ENCODE measurements around the gene FAM163B.
"Not testable (repeated sequence)": the region's sequence is repeated elsewhere in the genome, so short reads cannot be mapped to it uniquely, and the experiment has no call there.

FAM163B gene

DNA sequence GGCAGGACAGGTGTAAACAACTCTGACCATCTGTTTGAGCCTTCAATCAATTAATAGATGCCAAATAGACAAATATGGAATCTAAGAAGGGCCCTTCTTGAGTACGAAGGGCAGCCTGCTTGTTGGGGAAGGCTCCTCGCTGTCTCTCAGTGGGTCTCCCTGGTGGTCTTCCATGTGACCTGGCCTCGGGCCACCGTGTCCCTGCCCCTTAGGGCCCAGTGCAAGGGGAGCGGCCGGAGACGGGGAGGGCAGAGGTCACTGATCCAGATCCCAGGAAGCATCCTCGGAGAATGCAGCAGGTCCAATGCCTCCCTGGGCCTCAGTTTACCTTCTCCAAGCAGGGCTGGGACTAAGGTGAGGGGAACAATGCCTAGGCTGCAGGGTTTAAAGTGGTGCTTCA is 29.5 kb upstream of the FAM163B start:
- no peak for DNase-seq

DNA sequence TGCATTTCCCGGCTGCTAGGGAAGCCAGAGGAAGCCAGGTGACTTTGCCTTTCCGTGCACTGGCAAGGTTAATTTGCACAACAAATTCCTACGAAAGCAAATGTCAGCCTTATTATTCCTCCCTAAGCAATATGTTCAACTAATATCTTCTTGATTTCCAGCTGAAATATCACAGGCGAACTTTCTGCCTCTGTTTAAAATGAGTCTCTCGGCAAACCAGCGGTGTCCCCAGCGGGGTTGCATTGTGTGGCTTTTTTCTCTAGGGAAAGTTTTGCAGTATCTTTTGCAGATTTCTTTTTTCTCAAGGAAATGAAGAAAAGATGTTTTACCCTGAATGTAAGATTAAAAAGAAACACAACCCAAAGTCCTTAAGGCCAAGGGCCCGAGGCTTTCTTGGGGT is 28.9 kb upstream of the FAM163B start:
- DNase-seq: no peak

DNA sequence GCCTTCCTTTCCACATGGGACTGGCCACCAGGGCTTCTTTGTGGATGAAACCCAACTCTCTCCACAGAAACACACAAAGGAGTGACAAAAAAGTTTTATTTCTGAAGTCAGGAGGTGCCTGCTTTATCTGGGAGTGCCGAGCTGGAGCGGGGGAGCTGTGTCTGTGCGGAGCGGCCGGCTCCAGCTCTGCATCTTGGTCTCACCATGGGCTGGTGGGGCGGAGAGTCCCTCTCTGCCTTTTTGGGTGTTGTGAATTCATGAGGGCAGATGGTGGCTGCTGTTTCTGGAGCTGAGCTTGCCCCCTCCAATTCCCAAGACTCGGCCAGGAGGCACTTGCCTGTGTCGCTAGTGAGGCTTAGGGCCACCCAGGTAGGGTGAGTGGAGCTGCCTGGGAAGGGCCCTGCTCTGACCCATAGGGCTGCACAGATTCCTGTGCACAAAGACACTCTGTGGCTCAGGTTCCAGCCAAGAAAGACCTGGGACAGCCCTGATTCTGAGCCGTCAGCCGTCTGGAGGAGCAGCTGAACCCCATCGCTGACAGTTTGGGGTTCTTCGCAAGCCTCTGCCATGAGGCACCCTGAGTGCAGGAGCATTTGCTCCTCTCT is 28.4 kb upstream of the FAM163B start:
- no peak for DNase-seq

DNA sequence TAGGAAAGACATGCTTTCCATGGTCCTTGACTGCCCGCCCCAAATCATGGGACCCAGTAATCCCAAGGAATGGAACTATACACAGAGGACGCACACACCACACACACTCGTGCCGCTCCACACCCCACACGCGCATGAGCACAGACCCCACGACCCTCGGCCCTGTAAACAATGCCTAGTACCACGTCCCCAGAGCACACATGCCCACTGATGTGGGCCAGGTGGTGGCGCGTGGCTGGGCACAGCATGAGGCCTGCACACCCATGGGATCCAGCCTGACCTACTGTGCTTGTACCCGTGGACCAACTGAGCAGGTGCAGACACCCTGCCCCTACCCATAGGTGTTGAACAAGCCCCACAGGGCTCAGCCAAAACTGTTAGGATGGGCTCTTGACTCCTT is 27.7 kb upstream of the FAM163B start:
- DNase-seq: no peak

DNA sequence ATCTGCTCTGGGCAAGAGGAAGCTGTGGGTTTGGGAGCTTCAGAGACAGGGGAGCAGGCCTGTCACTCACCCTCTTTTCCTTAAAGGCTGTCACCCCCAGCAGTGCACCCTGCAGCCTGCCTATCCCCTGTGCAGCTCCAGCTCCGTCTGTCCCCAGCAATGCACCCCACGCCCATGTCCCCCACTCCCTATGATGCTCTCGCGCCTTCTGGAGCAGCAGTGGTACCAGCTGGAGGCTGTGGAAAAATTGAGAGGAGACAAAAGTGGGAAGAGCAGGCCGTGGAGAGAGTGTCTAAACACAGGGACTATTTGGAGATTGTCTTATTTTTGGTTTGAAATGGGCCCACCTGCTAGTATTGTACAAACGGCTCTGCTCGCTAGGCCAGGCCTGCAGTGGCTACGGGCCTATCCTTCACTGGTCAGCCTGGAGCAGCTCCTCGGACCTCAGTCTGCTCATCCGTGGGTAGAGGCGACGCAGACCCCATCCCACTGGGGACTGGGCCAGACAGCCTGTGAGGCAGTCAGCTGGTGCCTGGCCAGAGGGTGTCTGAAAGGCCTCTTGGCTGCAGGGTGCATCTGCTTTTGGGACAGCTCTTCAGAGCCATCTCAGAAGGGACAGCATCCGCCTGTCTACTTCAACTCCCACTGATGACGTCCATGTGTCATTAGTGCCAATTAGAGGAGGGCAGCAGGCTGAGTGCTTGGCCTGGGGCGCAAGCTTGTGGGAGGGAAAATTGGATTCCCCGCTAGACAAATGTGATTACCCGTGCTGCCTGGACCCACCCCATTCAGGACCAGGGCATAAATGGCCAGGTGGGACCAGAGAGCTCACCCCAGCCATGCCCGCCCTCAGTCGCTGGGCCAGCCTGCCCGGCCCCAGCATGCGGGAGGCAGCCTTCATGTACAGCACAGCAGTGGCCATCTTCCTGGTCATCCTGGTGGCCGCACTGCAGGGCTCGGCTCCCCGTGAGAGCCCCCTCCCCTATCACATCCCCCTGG is 26.6 kb upstream of the FAM163B start, which contains the start of gene DBH:
TSS of gene DBH (plus strand) at position 831 of the 999 bp plus-strand sequence. CDS start at position 840, 9 bp downstream.
- no peak for DNase-seq

DNA sequence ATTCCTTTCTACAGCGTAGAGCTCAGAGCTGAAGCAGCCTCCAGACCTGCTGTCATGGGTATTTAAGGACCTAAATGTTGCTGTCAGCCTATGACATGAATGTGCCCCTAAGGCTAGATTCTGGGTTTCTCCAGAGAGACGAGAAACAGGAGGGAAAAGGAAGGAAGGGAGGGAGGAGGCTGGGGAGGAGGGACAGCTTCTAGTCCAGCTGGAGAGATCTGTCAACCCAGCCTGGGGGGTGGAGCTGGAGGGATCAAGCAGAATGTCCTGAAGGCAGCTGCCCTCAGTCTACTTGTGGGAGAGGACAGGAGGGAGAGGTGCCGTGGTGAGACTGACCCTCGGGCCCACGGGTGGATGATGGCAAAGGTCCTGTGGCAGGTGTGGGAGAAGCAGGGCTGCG is 25.9 kb upstream of the FAM163B start:
- DNase-seq: no peak

DNA sequence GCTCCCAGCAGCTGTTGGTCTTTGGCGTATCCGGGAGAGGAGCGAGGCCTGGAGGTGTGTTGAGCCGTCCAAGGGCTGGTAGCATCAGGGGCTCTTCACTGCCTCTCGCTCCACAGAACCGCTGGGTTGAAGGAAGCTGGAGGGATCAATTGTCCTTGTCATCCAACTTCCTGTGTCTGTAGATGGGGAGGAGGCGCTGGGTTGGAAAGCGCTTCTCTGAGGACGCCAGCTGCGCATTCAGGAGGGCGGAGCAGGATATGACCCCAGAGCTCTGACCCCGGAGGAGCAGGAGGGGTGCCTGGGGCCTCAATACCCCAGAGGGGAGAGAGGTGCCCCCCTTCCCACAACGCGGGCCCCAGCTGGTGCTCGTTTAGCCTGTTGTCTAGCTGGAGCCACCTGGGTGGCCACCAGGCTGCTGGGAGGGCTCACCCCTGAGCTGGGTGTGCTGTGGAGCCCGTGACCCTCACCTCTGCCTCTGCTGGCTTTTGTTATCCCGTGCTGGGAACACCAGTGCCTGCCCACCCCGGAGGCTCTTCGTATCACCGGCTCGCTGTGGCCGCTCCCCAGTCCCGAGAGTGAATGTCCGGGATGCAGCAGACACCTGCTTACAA is 25.0 kb upstream of the FAM163B start:
- DNase-seq: no peak

DNA sequence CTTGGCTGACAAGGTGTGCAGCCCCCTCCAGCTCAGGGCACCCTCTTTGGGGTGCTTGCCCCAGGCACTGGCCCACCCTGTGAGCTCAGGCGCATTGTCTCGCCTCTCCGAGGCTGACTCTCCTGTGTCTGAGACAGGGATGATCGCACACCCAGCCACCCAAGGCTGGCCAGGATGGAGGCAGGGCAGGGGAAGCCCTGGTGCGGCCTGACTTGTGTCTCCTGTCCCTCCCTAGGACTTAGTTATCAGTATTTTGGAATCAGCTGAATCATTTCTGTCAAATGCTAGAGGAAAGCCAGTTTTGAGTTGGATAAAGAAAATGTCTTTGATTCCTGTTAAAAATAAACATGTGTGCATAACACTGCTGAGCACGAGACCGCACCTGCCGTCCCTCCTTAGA is 24.5 kb upstream of the FAM163B start:
- no peak for DNase-seq

DNA sequence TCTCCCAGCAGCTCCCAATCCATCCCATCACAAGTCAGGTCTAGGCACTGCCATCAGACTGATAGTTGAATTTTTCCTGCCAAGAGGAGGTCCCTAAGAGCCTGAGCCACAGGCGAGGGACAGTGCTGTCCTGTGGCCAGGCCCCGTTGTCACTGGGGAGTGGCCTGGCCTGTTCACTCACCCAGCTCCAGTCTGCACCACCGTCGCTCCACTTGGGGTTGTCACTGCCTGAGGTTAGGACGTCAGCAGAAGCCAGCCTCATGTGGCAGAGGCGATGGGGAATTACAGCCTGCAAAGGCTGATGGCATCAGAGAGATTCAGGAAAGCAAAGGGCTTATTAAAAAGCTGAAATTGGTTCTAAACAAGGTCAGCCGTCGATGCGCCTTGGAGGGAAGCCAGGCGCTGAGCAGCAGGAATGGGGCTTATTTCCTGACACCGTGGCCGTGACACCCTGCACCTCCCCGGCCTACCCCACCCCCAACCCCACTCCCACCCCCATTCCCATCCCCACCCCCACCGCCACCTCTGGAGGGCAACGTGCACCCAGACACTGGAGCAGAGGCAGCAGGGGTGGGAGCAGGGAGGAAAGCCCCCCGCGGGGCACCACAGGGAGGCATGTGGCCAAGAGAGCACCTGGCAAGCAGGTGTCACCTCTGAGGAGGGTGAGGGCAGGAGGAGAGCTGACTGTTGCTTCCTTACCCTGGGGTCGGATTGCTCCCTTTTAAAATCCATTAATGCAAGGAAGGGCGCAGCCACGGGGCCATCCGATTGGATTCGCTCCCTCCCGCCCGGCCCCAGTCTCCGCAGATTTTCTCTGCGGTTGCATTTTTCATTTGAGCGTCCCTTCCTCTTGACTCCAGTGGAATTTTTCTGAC is 23.9 kb upstream of the FAM163B start:
- no peak for DNase-seq

DNA sequence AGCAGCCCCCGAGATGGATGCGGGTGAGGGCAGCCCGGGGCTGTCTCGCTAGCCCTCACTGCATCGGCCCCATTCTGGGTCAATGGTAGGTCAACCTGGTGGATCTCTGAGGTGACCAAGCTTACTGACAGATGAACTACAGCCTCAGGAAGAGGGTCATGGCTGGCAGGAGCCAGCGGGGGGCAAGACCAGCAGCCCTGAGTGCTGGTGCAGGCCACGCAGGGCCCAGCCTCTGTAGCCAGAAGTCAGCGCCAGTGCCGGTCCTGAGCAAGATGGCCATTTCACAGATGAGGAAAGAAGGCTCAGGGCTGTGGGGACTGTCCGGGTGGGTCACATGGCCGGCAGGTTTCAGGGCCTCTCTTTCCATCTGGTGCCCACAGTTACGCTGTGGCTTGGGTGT is 21.9 kb upstream of the FAM163B start:
- DNase-seq: no peak

DNA sequence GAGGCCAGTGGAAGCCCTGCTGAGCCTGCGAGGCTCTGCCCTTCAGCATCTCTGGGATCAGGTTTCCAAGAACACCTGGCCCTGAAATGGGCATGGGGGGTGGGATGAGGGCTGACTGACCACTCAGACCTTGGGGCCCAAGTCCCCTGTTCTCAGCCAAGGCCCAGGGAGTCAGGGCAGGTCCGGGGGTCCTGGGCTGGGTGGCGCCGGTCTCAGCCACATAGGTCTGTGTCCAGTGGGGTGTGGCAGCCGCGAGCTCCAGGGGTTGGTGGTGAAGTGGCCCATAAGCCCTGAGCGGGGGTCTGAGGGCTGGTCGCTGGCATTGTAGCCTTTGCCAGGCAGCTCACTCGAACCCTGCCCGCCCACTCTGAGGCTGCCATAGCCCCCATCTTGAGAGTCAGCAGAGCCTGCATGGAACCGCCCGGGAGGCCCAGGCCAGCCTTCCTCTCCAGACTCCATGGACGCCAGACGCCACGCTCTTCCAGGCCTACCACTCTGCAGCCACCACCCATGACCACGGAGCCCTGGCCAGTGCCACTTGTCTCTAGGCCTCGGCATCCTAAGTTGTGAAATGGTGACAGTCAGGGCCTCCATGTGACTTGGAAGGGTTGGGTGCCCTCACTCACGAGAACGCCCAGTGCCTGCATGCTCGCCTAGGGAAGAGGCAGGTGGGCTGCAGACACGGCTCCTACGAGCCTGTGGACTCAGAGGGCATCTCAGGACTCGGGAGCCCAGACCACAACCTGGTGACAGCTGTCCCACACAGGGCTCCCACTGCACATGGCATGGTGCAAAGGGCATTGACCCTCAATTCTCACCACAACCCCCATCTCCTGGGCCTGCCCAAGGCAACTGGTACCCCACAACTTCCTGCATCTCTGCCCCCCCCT is 20.3 kb upstream of the FAM163B start:
- DNase-seq: no peak

DNA sequence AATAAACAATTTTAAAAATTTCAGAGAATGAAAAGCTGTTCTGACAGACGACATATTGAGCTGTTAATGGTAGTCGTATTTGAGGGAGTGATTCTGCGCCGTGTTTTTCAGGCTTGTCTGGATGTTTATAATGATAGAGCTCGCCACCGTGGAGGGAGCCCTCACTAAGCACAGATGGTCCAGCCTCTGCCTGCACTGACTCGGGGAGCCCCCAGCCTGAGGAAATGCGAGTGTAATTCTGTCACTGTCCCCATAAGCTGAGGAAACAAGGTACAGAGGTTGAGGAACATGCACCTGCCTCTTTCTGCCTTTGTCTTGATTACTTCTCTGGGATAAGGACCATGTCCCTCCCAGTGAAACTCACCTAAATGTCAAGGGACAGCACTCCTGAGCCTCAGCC is 19.6 kb upstream of the FAM163B start:
- no peak for DNase-seq

DNA sequence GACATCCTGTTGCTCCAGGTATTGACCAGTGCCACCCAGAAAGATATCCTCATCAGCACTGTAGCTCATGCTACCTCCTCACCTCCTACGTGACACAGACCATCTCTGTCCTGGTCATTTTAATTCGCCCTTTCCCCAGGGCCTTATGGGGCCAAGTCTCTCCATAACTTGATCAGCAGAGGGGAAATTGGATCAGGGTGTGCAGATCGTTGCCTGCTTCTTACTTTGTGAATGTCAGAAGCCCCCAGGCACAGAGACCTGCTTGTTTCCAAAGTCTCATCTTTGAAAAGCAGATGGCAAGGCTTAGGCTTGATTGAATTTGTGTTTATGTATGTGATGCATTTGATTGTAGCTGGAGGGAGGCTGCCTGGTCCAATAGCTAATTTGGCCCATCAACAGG is 18.2 kb upstream of the FAM163B start:
- no peak for DNase-seq

DNA sequence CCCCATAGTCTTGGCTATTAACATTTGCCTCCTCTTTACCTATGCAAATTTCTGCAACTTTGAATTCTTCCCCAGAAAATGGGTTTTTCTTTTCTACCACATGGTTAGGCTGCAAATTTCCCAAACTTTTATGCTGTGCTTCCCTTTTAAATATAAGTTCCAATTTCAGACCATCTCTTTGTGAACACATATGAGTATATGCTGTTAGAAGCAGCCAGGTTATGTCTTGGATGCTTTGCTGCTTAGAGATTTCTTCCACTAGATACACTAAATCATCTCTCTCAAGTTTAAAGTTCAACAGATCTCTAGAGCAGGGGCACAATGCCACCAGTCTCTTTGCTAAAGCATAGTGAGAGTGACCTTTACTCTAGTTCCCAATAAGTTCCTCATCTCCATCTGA is 16.8 kb upstream of the FAM163B start:
- not testable (repeated sequence) for DNase-seq

DNA sequence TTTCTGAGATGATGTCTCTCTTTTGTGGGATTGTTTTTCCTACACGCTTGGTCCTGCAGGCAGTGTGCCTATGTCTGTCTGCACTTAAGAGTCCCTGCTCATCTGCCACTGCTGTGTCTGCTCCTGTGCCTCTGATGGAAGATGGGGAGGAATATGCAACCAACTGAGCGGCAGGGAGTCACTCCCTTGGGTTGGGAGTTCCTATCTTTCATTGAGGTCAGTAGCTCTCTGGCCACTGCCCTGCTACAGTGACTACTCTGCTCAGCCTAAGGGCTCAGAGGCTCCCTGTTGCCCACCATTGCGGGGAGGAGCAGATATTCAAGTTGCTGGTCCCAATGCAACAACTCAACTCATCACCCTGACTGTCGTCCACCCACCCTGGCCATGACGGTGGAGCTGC is 13.4 kb upstream of the FAM163B start:
- no peak for DNase-seq

DNA sequence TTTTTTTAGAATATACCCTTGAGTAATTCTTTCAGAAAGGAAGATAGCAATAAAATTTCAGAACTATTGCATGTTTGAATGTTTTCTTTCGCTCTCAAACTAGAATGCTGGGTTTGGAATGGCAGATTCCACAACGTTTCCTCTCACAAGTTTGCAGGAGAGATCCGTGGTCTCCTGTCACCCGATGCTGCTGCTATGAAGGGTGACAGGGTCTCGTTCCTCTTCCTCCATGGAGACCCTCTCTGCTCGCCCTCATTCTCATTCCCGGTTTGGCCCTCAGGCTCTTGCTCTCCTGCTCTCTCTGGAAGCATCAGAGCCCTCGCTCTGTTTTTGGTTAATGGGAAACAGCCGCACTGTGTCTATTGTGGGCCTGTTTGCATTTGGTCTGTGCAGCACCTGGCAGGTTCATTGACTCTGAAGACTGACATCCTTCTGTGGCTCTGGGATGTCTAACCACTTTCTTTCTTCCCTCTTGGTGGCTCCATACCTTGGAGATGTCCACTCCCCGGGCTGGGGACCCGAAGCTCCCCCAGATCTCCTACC is 12.6 kb upstream of the FAM163B start:
- DNase-seq: no peak

DNA sequence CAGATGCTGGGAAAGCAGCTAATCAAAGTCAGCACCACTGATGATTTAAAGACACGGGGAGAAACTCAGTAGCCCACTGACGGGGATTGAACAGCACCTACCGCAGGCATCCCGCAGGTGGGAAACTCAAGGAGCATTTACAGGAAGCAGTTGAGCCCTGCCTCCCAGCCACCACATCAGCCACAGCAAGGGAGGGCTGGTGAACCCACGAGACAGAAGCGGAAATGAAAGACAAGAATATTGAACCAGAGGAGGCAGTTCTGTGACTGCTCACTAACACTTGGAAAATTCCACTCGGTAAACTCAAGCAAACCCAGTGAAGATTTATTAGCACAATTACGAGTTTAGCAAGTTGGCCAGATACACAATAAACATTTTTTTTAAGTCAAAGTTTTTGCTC is 10.6 kb upstream of the FAM163B start:
- peak; percentile 19 for DNase-seq

DNA sequence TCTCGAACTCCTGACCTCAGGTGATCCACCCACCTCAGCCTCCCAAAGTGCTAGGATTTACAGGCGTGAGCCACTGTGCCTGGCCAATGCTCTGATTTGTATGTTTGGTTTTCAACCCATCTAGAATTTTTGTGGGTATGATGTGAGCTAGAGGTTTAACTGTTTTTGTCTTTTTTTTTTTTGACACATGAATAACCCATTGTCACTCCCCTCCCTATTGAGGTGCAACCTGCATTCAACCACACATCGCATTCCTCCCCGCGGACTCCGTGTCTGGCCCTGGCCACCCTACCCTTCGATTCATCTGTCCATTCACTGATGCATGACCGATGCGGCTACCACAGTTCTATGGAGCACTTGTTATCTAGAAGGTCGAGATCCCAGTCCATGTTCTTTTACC is 9.5 kb upstream of the FAM163B start:
- DNase-seq: no peak

DNA sequence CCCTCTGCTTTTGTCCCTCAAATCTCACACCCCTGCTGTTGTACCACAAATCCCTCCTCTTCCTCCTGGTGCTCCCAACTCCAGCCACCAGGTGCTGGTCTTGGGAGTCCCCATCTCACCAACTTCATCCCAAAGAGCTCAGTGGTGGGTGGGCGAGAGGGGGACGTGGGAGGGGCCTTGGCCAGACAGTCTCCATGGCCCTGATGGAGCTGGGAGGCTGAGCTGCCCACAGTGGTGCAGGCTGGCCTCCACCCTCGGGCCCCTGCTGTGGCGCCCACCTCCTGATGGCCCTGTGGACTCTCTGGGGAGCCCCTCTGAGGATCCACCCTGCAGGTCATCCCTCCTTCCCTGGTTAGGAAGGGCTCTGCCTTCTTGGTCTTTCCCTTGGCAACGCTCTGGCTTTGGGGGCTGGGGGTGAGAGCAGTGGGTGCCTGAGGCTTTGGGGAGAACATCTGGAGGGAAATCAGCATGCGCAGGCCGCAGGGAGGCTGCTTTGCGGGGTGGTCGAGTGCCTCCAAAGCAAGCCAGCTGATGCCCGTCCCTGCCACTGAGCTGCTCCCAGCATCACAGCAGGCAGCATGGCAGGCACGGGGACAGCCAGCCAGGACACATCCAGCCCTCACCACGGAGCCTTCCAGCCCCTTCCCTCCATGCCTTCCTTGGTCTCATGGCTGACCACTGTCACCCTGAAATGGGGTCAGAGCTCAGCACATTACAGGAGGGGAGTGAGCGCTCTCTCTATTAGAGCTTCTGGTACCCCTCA is 7.6 kb upstream of the FAM163B start:
- no peak for DNase-seq

DNA sequence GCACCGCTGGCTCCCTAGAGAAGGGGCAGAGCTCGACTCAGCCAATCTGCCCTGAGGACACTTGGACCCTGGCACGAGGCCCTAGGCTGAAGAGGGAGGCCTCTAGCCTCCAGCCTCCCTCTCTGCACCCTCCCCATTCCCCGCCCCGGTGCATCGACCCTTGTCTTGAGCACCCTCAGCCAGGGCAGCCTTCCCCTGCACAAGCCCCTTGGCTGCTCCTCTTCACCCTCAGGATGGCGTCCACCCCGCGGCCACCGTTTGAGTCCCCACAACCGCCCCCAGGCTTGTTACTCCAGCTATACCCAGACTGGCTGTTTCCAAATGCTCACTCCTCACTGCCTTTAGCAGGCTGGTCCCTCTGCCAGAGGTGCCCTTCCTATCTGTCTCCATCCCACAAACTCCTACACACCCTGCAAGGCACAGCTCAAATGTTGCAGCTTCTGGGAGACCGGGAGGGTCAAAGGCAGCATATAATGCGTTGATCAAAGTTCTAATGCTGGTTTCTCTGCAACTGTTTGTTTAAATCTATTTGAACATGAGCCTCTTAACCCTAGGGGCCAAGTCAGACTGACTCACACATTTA is 6.5 kb upstream of the FAM163B start:
- no peak for DNase-seq

Data from suppressor macrophage treated with lipopolysaccharide for 4 hours (primary cell).